Peyer's patch (tissue), 4 donors: ENCODE data around the gene RIMKLB.
"Not testable (repeated sequence)": the region's sequence is repeated elsewhere in the genome, so short reads cannot be mapped to it uniquely, and the experiment has no call there.

Experiments
- POLR2A ChIP-seq, 2 donors: fragments of 450-650 bp; IDR thresholded peaks; one replicate each; pipeline ENCODE4 v1.5.1; 2017; ENCODE audit warnings: antibody characterized with exemption in 2 of 2, mild to moderate bottlenecking in 2 of 2, moderate library complexity in 2 of 2
- TF ChIP-seq, protein P1 (sequence below), 6 experiments: fragments of 450-650 bp in 4 of 6; fragments of 200-600 bp in 2 of 6; sonication (generic) in 1 of 6; IDR thresholded peaks; one replicate each; pipeline ENCODE4 v1.5.1; 2017 to 2019; ENCODE audit warnings: antibody characterized with exemption in 6 of 6, mild to moderate bottlenecking in 3 of 6, moderate library complexity in 1 of 6

DNA sequence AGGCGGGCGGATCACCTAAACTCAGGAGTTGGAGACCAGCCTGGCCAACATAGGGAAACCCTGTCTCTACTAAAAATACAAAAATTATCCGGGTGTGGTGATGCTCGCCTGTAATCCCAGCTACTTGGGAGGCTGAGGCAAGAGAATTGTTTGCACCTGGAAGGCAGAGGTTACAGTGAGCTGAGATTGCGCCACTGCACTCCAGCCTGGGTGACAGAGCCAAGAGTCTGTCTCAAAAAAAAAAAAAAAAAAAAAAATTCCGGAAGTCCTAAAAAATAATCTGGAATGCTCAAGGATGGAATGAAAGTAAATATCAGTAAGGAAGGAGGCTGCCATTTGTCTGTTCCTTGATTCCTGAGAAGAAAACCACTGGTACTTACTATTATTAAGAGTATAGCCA is 45.3 kb downstream of the RIMKLB start:
- TF ChIP-seq, protein P1, sequence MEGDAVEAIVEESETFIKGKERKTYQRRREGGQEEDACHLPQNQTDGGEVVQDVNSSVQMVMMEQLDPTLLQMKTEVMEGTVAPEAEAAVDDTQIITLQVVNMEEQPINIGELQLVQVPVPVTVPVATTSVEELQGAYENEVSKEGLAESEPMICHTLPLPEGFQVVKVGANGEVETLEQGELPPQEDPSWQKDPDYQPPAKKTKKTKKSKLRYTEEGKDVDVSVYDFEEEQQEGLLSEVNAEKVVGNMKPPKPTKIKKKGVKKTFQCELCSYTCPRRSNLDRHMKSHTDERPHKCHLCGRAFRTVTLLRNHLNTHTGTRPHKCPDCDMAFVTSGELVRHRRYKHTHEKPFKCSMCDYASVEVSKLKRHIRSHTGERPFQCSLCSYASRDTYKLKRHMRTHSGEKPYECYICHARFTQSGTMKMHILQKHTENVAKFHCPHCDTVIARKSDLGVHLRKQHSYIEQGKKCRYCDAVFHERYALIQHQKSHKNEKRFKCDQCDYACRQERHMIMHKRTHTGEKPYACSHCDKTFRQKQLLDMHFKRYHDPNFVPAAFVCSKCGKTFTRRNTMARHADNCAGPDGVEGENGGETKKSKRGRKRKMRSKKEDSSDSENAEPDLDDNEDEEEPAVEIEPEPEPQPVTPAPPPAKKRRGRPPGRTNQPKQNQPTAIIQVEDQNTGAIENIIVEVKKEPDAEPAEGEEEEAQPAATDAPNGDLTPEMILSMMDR (IDR thresholded peaks at IDR 0.05): not testable (repeated sequence)
- TF ChIP-seq POLR2A (IDR thresholded peaks at IDR 0.05): not testable (repeated sequence)
